Neural progenitor cell (in vitro differentiated cells): ENCODE results near the gene MUC6. TPM values are rescaled to one million over a fixed set of nuclear protein-coding genes. Genes with fewer than 3 reads are reported as not detected.
A peak's percentile ranks its signal among the peaks of the same experiment; 100 is the strongest.

Experiments used
- DNase-seq: peaks from one replicate; pipeline ENCODE4 v3.0.0-alpha.2; 2016; ENCODE audit warnings: low spot score
- H2AFZ ChIP-seq: fragments of 200-600 bp; sonication (generic); replicated peaks from 2 replicates; pipeline ENCODE4 v1.6.1; 2016; ENCODE audit warnings: antibody characterized with exemption
- H3F3A ChIP-seq: fragments of 200-600 bp; sonication (generic); 2 replicates; pipeline ENCODE4 v1.6.1; 2016; ENCODE audit warnings: antibody characterized with exemption, low read depth
- H3K27ac ChIP-seq: fragments of 200-600 bp; sonication (generic); 2 replicates; pipeline ENCODE4 v1.5.1; 2016; ENCODE audit warnings: mild to moderate bottlenecking
- H3K27me3 ChIP-seq: fragments of 200-600 bp; sonication (generic); 2 replicates; pipeline ENCODE4 v1.6.1; 2016; ENCODE audit warnings: mild to moderate bottlenecking, moderate library complexity
- H3K36me3 ChIP-seq: fragments of 200-600 bp; sonication (generic); 2 replicates; pipeline ENCODE4 v1.5.1; 2016
- H3K4me1 ChIP-seq: fragments of 200-600 bp; sonication (generic); 2 replicates; pipeline ENCODE4 v1.6.1; 2016; ENCODE audit warnings: mixed run types
- H3K4me2 ChIP-seq: fragments of 200-600 bp; sonication (generic); 2 replicates; pipeline ENCODE4 v1.6.1; 2016
- H3K4me3 ChIP-seq: fragments of 200-600 bp; sonication (generic); 2 replicates; pipeline ENCODE4 v1.5.1; 2016
- H3K79me2 ChIP-seq: fragments of 200-600 bp; sonication (generic); 2 replicates; pipeline ENCODE4 v1.6.1; 2016; ENCODE audit warnings: low read depth
- H3K9ac ChIP-seq: fragments of 200-600 bp; sonication (generic); 2 replicates; pipeline ENCODE4 v1.6.1; 2016
- H3K9me3 ChIP-seq: fragments of 200-600 bp; sonication (generic); 2 replicates; pipeline ENCODE4 v1.5.1; 2016; ENCODE audit warnings: low read depth
- H4K20me1 ChIP-seq: fragments of 200-600 bp; sonication (generic); 2 replicates; pipeline ENCODE4 v1.6.1; 2016; ENCODE audit warnings: low read depth
- H3K27ac Mint-ChIP-seq: 3 replicates; pipeline ENCODE4 v1.8.0; 2021; ENCODE audit warnings: mixed read lengths
- H3K27me3 Mint-ChIP-seq: 2 replicates; pipeline ENCODE4 v1.8.0; 2022; ENCODE audit warnings: low read depth, mild to moderate bottlenecking, inconsistent platforms, moderate library complexity, mixed read lengths; ENCODE audit not compliant: insufficient read depth
- H3K36me3 Mint-ChIP-seq: 3 replicates; pipeline ENCODE4 v1.8.0; 2021; ENCODE audit warnings: mixed read lengths
- H3K4me1 Mint-ChIP-seq: 3 replicates; pipeline ENCODE4 v1.8.0; 2021; ENCODE audit warnings: mixed read lengths
- H3K4me3 Mint-ChIP-seq: 3 replicates; pipeline ENCODE4 v1.8.0; 2021; ENCODE audit warnings: mild to moderate bottlenecking, moderate library complexity, mixed read lengths
- H3K9me3 Mint-ChIP-seq: 3 replicates; pipeline ENCODE4 v1.8.0; 2020; ENCODE audit warnings: mixed read lengths
- CTCF ChIP-seq: fragments of 200-600 bp; sonication (generic); IDR thresholded peaks from 2 replicates; pipeline ENCODE4 v1.5.1; 2017; ENCODE audit warnings: antibody characterized with exemption, mild to moderate bottlenecking
- EZH2 ChIP-seq: fragments of 200-600 bp; sonication (generic); IDR thresholded peaks from 2 replicates; pipeline ENCODE4 v1.6.1; 2017; ENCODE audit warnings: antibody characterized with exemption, mild to moderate bottlenecking, moderate library complexity
- EZH2phosphoT487 ChIP-seq: fragments of 200-600 bp; sonication (generic); IDR thresholded peaks from 2 replicates; pipeline ENCODE4 v1.6.1; 2017; ENCODE audit warnings: antibody characterized with exemption
- total RNA-seq: library from RNA; depleted of rRNA; stranded (reverse); fragments of >200 nt; gene quantifications from 2 replicates; pipeline ENCODE4 v1.2.3, GENCODE V29; 2015; ENCODE audit warnings: low replicate concordance

The MUC6 gene
- total RNA-seq, 1 donor from 2014 or later: not detected

DNA sequence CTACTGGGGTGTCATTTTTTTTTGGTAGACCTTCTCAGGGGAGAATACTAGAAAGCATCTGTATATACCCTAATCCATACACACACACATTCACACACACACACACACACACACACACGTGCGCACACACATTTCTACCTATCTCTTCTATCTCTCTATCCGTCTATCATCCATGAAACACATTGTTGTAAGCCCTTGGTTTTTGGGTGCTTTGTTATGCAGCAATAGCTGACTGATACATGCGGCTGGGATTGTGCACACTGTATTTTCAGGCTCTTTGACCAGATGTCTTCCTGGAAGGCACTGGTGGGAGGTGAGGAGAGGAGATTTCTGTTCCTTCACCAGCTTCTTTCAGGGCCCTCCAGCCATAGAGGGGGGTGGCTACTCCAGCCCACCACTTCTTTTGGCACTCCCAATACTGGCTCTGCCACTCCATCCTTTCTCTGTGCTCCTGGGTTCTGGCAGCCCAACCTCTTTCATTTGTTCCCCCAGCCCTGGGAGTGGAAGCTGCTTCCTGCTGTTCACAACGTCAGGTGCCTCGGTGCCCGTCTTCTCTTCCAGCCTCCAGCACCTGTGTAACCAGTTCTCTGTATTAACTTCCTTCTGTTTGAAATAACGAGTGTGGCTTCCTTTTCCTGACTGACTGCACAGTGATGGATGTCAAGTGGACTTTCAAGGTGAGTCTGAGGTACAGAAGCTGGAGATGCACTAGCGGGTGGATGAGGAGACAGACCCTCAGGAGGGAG, 25.7 kb upstream of the MUC6 start:
- Mint-ChIP-seq H3K36me3 (no peaks in the 10 kb centered on the region), H3K4me1 (peaks cover 5% of the 10 kb centered on the region), H3K4me3 (no peak overlapping the region), H3K27me3 (peaks cover 5% of the 10 kb centered on the region), H3K9me3 (peaks cover 13% of the 10 kb centered on the region), H3K27ac (no peak overlapping the region)
- no peak for DNase-seq
- Histone ChIP-seq H3K9me3 (no peaks in the 10 kb centered on the region), H3K4me2 (no peak overlapping the region), H3K27me3 (peaks cover 3% of the 10 kb centered on the region), H3F3A (no peaks in the 10 kb centered on the region), H4K20me1 (no peaks in the 10 kb centered on the region), H3K4me1 (no peaks in the 10 kb centered on the region), H3K79me2 (no peaks in the 10 kb centered on the region), H3K36me3 (no peaks in the 10 kb centered on the region), H2AFZ (no peak overlapping the region), H3K4me3 (no peak overlapping the region), H3K27ac (no peak overlapping the region), H3K9ac (no peak overlapping the region)
- no peak for TF ChIP-seq CTCF
- TF ChIP-seq EZH2: no peak
- TF ChIP-seq EZH2phosphoT487: no peak

- H3K4me1 Mint-ChIP-seq: peaks cover 5% of the 10 kb centered on the region
- no peaks in the 10 kb centered on the region for H3K36me3 Mint-ChIP-seq
- H4K20me1 ChIP-seq: no peaks in the 10 kb centered on the region
- no peak overlapping the region for H3K4me3 ChIP-seq
- H3K27me3 Mint-ChIP-seq: peaks cover 5% of the 10 kb centered on the region
- H3K9me3 ChIP-seq: no peaks in the 10 kb centered on the region
- no peak overlapping the region for H3K9ac ChIP-seq
- TF ChIP-seq CTCF (no peak), EZH2 (no peak), EZH2phosphoT487 (no peak)
- no peak overlapping the region for H3K4me3 Mint-ChIP-seq
- peaks cover 13% of the 10 kb centered on the region for H3K9me3 Mint-ChIP-seq
- H3K27ac ChIP-seq: no peak overlapping the region
- H3K4me1 ChIP-seq: no peaks in the 10 kb centered on the region
- no peaks in the 10 kb centered on the region for H3K36me3 ChIP-seq
- no peaks in the 10 kb centered on the region for H3K27me3 ChIP-seq
- no peaks in the 10 kb centered on the region for H3K79me2 ChIP-seq
- no peaks in the 10 kb centered on the region for H3F3A ChIP-seq
- no peak overlapping the region for H2AFZ ChIP-seq
- H3K27ac Mint-ChIP-seq: no peak overlapping the region
- H3K4me2 ChIP-seq: no peak overlapping the region
- DNase-seq: no peak
These were observed 24.5 kb upstream of the MUC6 start for GRCh38 chr11:1060852-1061616.

- Mint-ChIP-seq H3K36me3 (no peaks in the 10 kb centered on the region), H3K9me3 (peaks cover 11% of the 10 kb centered on the region), H3K27me3 (peaks cover 10% of the 10 kb centered on the region), H3K4me3 (no peak overlapping the region), H3K4me1 (peaks cover 5% of the 10 kb centered on the region), H3K27ac (peak overlapping the region; percentile 69)
- DNase-seq: no peak
- no peaks in the 10 kb centered on the region for H3F3A ChIP-seq
- H3K4me1 ChIP-seq: no peaks in the 10 kb centered on the region
- no peaks in the 10 kb centered on the region for H3K27me3 ChIP-seq
- no peak overlapping the region for H3K4me3 ChIP-seq
- no peaks in the 10 kb centered on the region for H3K36me3 ChIP-seq
- H3K27ac ChIP-seq: no peak overlapping the region
- H4K20me1 ChIP-seq: no peaks in the 10 kb centered on the region
- no peaks in the 10 kb centered on the region for H3K79me2 ChIP-seq
- TF ChIP-seq EZH2phosphoT487 (no peak), CTCF (no peak), EZH2 (no peak)
- no peak overlapping the region for H3K9ac ChIP-seq
- no peak overlapping the region for H2AFZ ChIP-seq
- no peak overlapping the region for H3K4me2 ChIP-seq
- no peaks in the 10 kb centered on the region for H3K9me3 ChIP-seq
These were observed 23.9 kb upstream of the MUC6 start for GRCh38 chr11:1060410-1060809.
